SK-N-SH treated with all-trans-retinoic acid at 6 μM for 48 hours (cell line): ENCODE data around the gene FOXRED2.

Experiments
- ATAC-seq: fragments of 200-7000 bp; cut with Tn5 transposase; 3 replicates; pipeline ENCODE4 v1.9.1; 2020; ENCODE audit warnings: mild to moderate bottlenecking, moderate library complexity
- ARNTL ChIP-seq: fragments of 450-650 bp; formaldehyde crosslinking; IDR thresholded peaks from 2 replicates; pipeline ENCODE4 v1.5.0; 2020; ENCODE audit warnings: low read depth, mild to moderate bottlenecking, moderate library complexity, borderline replicate concordance
- BACH2 ChIP-seq: fragments of 250-450 bp; sonication (Bioruptor Pico); IDR thresholded peaks from 2 replicates; pipeline ENCODE4 v1.9.0; 2021; ENCODE audit warnings: mild to moderate bottlenecking, borderline replicate concordance
- CSDC2 ChIP-seq: fragments of 250-450 bp; sonication (Bioruptor Pico); IDR thresholded peaks from 2 replicates; pipeline ENCODE4 v1.5.0; 2020; ENCODE audit warnings: mild to moderate bottlenecking, moderate library complexity
- ESRRG ChIP-seq: fragments of 250-450 bp; sonication (Bioruptor Pico); IDR thresholded peaks from 2 replicates; pipeline ENCODE4 v1.6.1; 2021; ENCODE audit warnings: mild to moderate bottlenecking
- GLIS3 ChIP-seq: fragments of 250-450 bp; sonication (Bioruptor Pico); IDR thresholded peaks from 2 replicates; pipeline ENCODE4 v1.5.0; 2020; ENCODE audit warnings: mild to moderate bottlenecking, moderate library complexity
- ISL1 ChIP-seq: fragments of 250-450 bp; sonication (Bioruptor Pico); IDR thresholded peaks from 2 replicates; pipeline ENCODE4 v2.1.2; 2022; ENCODE audit warnings: mild to moderate bottlenecking, moderate library complexity
- OSR1 ChIP-seq: fragments of 250-450 bp; sonication (Bioruptor Pico); IDR thresholded peaks from 2 replicates; pipeline ENCODE4 v1.8.0; 2022; ENCODE audit warnings: moderate library complexity, mild to moderate bottlenecking, inconsistent platforms
- RARB ChIP-seq: fragments of 250-450 bp; sonication (Bioruptor Pico); IDR thresholded peaks from 2 replicates; pipeline ENCODE4 v1.8.0; 2021; ENCODE audit warnings: mild to moderate bottlenecking, moderate library complexity
- SNAI2 ChIP-seq: fragments of 250-450 bp; sonication (Bioruptor Pico); IDR thresholded peaks from 2 replicates; pipeline ENCODE4 v1.5.0; 2020; ENCODE audit warnings: mild to moderate bottlenecking, moderate library complexity
- TCF4 ChIP-seq: fragments of 250-450 bp; sonication (Bioruptor Pico); IDR thresholded peaks from 2 replicates; pipeline ENCODE4 v1.8.0; 2021; ENCODE audit warnings: mild to moderate bottlenecking, moderate library complexity, borderline replicate concordance
- TOX ChIP-seq: fragments of 250-450 bp; sonication (Bioruptor Pico); IDR thresholded peaks from 2 replicates; pipeline ENCODE4 v1.8.0; 2021; ENCODE audit warnings: mild to moderate bottlenecking, moderate library complexity, borderline replicate concordance
- ZC3H10 ChIP-seq: fragments of 250-450 bp; sonication (Bioruptor Pico); IDR thresholded peaks from 2 replicates; pipeline ENCODE4 v1.5.1; 2021; ENCODE audit warnings: mild to moderate bottlenecking, moderate library complexity
- ZFP3 ChIP-seq: fragments of 250-450 bp; sonication (Bioruptor Pico); IDR thresholded peaks from 2 replicates; pipeline ENCODE4 v1.5.0; 2020; ENCODE audit warnings: mild to moderate bottlenecking, moderate library complexity
- ZFP30 ChIP-seq: fragments of 450-650 bp; formaldehyde crosslinking; IDR thresholded peaks from 2 replicates; pipeline ENCODE4 v1.5.0; 2022; ENCODE audit warnings: mild to moderate bottlenecking, moderate library complexity
- ZNF565 ChIP-seq: fragments of 450-650 bp; formaldehyde crosslinking; conservative IDR thresholded peaks from 2 replicates; pipeline ENCODE4 v1.5.0; 2020; ENCODE audit warnings: low read depth, mild to moderate bottlenecking, moderate library complexity
- TF ChIP-seq, protein P1 (sequence below): fragments of 250-450 bp; sonication (Bioruptor Pico); IDR thresholded peaks from 2 replicates; pipeline ENCODE4 v1.8.0; 2020; ENCODE audit warnings: mild to moderate bottlenecking, moderate library complexity, borderline replicate concordance
- TF ChIP-seq, protein P2 (sequence below): fragments of 250-450 bp; sonication (Bioruptor Pico); IDR thresholded peaks from 2 replicates; pipeline ENCODE4 v1.8.0; 2021; ENCODE audit warnings: low read depth, mild to moderate bottlenecking, moderate library complexity, borderline replicate concordance
- TF ChIP-seq, protein P3 (sequence below): fragments of 250-450 bp; sonication (Bioruptor Pico); IDR thresholded peaks from 2 replicates; pipeline ENCODE4 v1.5.0; 2020; ENCODE audit warnings: mild to moderate bottlenecking, moderate library complexity
- TF ChIP-seq, protein P4 (sequence below): fragments of 250-450 bp; sonication (Bioruptor Pico); IDR thresholded peaks from 2 replicates; pipeline ENCODE4 v1.5.1; 2020; ENCODE audit warnings: low read depth, mild to moderate bottlenecking, moderate library complexity
- TF ChIP-seq, protein P5 (sequence below): fragments of 250-450 bp; sonication (Bioruptor Pico); IDR thresholded peaks from 2 replicates; pipeline ENCODE4 v1.5.1; 2021; ENCODE audit warnings: mild to moderate bottlenecking, moderate library complexity

Gene FOXRED2

DNA sequence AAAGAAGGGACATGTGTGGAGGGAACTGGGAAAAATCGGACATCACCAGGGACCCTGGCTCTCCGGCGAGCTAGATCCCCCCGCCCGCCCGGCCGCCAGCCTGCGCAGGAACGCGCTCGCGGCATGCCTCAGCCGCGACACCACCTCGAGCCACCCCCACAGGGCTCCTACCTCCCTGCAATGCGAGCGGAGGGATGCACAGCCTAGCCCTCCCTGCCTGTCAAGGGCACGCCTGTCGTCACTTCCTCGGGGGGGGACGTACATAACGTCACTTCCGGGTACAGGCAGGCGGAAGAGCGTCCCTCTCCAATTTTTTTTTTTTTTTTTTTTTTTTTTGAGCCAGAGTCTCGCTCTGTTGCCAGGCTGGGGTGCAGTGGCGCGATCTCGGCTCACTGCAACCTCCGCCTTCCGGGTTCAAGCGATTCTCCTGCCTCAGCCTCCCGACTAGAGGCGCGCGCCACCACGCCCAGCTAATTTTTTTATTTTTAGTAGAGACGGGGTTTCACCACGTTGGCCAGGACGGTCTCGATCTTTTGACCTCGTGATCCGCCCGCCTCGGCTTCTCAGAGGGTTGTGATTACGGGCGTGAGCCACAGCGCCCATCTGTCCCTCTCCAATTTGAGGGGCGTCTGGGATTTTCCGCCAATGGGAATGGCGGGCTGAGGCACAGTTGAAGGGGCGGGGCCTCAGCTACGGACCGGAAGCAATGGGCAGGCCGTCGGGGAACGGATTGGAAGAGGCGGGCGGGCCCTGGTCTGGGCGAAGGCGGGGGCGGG lies 25.3 kb downstream of the FOXRED2 start, which contains the start of gene TXN2:
TSS of gene TXN2 (minus strand) at position 248 of the 776 bp plus-strand sequence. CDS start 803 bp downstream, outside the sequence.
- peak; percentile 93 for ATAC-seq
- TF ChIP-seq, protein P1, sequence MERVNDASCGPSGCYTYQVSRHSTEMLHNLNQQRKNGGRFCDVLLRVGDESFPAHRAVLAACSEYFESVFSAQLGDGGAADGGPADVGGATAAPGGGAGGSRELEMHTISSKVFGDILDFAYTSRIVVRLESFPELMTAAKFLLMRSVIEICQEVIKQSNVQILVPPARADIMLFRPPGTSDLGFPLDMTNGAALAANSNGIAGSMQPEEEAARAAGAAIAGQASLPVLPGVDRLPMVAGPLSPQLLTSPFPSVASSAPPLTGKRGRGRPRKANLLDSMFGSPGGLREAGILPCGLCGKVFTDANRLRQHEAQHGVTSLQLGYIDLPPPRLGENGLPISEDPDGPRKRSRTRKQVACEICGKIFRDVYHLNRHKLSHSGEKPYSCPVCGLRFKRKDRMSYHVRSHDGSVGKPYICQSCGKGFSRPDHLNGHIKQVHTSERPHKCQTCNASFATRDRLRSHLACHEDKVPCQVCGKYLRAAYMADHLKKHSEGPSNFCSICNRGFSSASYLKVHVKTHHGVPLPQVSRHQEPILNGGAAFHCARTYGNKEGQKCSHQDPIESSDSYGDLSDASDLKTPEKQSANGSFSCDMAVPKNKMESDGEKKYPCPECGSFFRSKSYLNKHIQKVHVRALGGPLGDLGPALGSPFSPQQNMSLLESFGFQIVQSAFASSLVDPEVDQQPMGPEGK (CRISPR knock-in tag): peak; percentile 29; the same call in 1 of the 2 replicates
- TF ChIP-seq ZFP3 (CRISPR knock-in tag) (peak; percentile 98), RARB (CRISPR knock-in tag) (no peak), OSR1 (CRISPR knock-in tag) (no peak)
- TF ChIP-seq, protein P2, sequence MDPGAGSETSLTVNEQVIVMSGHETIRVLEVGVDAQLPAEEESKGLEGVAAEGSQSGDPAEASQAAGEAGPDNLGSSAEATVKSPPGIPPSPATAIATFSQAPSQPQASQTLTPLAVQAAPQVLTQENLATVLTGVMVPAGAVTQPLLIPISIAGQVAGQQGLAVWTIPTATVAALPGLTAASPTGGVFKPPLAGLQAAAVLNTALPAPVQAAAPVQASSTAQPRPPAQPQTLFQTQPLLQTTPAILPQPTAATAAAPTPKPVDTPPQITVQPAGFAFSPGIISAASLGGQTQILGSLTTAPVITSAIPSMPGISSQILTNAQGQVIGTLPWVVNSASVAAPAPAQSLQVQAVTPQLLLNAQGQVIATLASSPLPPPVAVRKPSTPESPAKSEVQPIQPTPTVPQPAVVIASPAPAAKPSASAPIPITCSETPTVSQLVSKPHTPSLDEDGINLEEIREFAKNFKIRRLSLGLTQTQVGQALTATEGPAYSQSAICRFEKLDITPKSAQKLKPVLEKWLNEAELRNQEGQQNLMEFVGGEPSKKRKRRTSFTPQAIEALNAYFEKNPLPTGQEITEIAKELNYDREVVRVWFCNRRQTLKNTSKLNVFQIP (CRISPR knock-in tag): peak; percentile 76; the same call in 1 of the 2 replicates

DNA sequence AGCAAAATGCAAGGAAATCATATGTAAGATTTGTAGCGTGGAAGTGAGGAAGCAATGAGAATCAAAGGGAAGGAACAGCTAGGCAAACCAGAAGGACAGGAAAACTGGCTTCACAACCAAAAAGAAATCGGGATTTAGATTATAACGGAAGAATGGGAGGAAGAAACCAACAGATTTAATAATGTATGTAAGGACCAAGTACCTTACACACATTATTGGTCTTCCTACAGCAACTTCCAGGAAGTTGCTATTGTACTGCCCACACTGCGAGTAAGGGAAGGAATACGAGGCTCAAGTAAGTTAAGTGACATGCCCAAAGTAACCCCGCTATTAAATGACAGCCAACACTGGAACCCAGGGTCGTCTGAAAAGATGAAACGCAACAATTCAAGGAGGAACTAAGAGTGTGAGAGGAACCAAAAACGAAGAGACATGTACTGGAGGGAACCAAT lies 25.9 kb downstream of the FOXRED2 start:
- ATAC-seq: peak; percentile 22; the same call in 2 of the 3 replicates
- TF ChIP-seq TOX (CRISPR knock-in tag) (no peak), ZFP30 (CRISPR knock-in tag) (no peak), ZNF565 (no peak), ESRRG (CRISPR knock-in tag) (no peak), CSDC2 (CRISPR knock-in tag) (no peak), GLIS3 (CRISPR knock-in tag) (no peak), BACH2 (CRISPR knock-in tag) (no peak), SNAI2 (no peak)
- TF ChIP-seq, protein P1 (CRISPR knock-in tag): no peak
- TF ChIP-seq, protein P3, sequence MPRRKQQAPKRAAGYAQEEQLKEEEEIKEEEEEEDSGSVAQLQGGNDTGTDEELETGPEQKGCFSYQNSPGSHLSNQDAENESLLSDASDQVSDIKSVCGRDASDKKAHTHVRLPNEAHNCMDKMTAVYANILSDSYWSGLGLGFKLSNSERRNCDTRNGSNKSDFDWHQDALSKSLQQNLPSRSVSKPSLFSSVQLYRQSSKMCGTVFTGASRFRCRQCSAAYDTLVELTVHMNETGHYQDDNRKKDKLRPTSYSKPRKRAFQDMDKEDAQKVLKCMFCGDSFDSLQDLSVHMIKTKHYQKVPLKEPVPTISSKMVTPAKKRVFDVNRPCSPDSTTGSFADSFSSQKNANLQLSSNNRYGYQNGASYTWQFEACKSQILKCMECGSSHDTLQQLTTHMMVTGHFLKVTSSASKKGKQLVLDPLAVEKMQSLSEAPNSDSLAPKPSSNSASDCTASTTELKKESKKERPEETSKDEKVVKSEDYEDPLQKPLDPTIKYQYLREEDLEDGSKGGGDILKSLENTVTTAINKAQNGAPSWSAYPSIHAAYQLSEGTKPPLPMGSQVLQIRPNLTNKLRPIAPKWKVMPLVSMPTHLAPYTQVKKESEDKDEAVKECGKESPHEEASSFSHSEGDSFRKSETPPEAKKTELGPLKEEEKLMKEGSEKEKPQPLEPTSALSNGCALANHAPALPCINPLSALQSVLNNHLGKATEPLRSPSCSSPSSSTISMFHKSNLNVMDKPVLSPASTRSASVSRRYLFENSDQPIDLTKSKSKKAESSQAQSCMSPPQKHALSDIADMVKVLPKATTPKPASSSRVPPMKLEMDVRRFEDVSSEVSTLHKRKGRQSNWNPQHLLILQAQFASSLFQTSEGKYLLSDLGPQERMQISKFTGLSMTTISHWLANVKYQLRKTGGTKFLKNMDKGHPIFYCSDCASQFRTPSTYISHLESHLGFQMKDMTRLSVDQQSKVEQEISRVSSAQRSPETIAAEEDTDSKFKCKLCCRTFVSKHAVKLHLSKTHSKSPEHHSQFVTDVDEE (CRISPR knock-in tag): no peak
- TF ChIP-seq, protein P4, sequence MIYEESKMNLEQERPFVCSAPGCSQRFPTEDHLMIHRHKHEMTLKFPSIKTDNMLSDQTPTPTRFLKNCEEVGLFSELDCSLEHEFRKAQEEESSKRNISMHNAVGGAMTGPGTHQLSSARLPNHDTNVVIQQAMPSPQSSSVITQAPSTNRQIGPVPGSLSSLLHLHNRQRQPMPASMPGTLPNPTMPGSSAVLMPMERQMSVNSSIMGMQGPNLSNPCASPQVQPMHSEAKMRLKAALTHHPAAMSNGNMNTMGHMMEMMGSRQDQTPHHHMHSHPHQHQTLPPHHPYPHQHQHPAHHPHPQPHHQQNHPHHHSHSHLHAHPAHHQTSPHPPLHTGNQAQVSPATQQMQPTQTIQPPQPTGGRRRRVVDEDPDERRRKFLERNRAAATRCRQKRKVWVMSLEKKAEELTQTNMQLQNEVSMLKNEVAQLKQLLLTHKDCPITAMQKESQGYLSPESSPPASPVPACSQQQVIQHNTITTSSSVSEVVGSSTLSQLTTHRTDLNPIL: no peak
- TF ChIP-seq, protein P5, sequence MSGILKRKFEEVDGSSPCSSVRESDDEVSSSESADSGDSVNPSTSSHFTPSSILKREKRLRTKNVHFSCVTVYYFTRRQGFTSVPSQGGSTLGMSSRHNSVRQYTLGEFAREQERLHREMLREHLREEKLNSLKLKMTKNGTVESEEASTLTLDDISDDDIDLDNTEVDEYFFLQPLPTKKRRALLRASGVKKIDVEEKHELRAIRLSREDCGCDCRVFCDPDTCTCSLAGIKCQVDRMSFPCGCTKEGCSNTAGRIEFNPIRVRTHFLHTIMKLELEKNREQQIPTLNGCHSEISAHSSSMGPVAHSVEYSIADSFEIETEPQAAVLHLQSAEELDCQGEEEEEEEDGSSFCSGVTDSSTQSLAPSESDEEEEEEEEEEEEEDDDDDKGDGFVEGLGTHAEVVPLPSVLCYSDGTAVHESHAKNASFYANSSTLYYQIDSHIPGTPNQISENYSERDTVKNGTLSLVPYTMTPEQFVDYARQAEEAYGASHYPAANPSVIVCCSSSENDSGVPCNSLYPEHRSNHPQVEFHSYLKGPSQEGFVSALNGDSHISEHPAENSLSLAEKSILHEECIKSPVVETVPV (CRISPR knock-in tag): no peak

DNA sequence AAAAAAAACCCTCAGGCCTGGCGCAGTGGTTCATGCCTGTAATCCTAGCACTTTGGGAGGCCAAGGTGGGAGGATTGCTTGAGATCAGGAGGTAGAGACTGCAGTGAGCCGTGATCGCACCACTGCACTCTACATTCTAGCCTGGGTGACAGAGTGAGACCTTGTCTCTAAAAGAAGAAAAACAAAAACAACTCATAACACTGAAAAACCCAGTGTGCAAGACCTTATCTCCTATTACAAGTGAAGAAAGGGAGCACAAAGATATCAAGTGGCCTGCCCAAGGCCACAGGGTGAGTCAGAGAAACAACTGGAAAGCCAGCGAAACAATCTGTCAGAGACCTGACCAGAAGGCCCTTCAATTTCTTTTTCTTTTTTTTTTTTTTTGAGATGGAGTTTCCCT lies 27.9 kb downstream of the FOXRED2 start:
- no peak for ATAC-seq
- TF ChIP-seq ISL1 (CRISPR knock-in tag): no peak
- no peak for TF ChIP-seq ZFP3 (CRISPR knock-in tag)
- TF ChIP-seq ZC3H10 (CRISPR knock-in tag): no peak
- TF ChIP-seq GLIS3 (CRISPR knock-in tag): no peak
- no peak for TF ChIP-seq ZFP30 (CRISPR knock-in tag)
- TF ChIP-seq OSR1 (CRISPR knock-in tag): no peak
- TF ChIP-seq, protein P5 (CRISPR knock-in tag): no peak
- TF ChIP-seq ARNTL (CRISPR knock-in tag): no peak
- no peak for TF ChIP-seq TCF4 (CRISPR knock-in tag)
- no peak for TF ChIP-seq CSDC2 (CRISPR knock-in tag)
- no peak for TF ChIP-seq SNAI2
- no peak for TF ChIP-seq ESRRG (CRISPR knock-in tag)
- no peak for TF ChIP-seq ZNF565
